Mammary epithelial cell (primary cell): ENCODE measurements around the gene XRCC2.

ENCODE experiments used
- EZH2 ChIP-seq: IDR thresholded peaks from 2 replicates; pipeline ENCODE4 v1.6.1; 2012; ENCODE audit warnings: low read length, inconsistent platforms, borderline replicate concordance
- TF ChIP-seq, protein P1 (sequence below), 2 donors: IDR thresholded peaks in 1 of 2; conservative IDR thresholded peaks in 1 of 2; 2 replicates each; pipeline ENCODE4 v1.5.1; 2011 to 2012; ENCODE audit warnings: inconsistent platforms in 2 of 2, low read length in 2 of 2, mild to moderate bottlenecking in 2 of 2, control low read depth in 1 of 2, low read depth in 1 of 2; ENCODE audit not compliant: insufficient read depth in 1 of 2; ENCODE audit errors: extremely low read depth in 1 of 2

DNA sequence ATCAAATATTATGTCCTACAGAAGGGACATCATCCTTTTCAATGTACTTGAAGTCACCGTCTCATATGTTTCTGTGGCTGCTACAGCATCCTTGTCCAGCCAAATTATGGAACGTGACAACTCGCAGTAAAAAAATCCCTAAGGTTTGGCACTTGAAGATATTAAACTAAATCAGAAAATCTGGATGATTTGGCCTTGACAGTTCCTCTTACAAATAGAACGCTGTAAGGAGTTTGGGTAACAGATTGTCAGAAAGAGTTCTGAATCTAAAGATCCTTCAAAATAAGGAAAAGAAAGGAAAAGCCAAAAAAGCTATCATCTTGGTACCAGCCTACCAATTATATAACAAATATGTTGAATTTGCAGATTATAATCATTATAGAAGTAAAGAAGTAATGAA lies 21.0 kb downstream of the XRCC2 start:
- TF ChIP-seq, protein P1, sequence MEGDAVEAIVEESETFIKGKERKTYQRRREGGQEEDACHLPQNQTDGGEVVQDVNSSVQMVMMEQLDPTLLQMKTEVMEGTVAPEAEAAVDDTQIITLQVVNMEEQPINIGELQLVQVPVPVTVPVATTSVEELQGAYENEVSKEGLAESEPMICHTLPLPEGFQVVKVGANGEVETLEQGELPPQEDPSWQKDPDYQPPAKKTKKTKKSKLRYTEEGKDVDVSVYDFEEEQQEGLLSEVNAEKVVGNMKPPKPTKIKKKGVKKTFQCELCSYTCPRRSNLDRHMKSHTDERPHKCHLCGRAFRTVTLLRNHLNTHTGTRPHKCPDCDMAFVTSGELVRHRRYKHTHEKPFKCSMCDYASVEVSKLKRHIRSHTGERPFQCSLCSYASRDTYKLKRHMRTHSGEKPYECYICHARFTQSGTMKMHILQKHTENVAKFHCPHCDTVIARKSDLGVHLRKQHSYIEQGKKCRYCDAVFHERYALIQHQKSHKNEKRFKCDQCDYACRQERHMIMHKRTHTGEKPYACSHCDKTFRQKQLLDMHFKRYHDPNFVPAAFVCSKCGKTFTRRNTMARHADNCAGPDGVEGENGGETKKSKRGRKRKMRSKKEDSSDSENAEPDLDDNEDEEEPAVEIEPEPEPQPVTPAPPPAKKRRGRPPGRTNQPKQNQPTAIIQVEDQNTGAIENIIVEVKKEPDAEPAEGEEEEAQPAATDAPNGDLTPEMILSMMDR (conservative IDR thresholded peaks at IDR 0.05 in 1 of 2, IDR thresholded peaks at IDR 0.05 in 1 of 2; ENCODE audit: extremely low read depth in 1 of 2, insufficient read depth in 1 of 2, low read depth in 1 of 2, low read length in 2 of 2) = no peak
- TF ChIP-seq EZH2 = no peak
